HG02588 (cell line): ENCODE data around the gene SHE.

Source experiments
- ATAC-seq: cut with Tn5 transposase; IDR thresholded peaks from one replicate; pipeline ENCODE4 v1.9.1; 2021; ENCODE audit warnings: mild to moderate bottlenecking, moderate library complexity; ENCODE audit not compliant: unreplicated experiment

Gene SHE

GRCh38 chr1:154453161-154453560 is 49.1 kb downstream of the SHE start:
- no peak for ATAC-seq

GRCh38 chr1:154448331-154448811 is 53.8 kb downstream of the SHE start:
- no peak for ATAC-seq

- ATAC-seq, result no peak
Measured at GRCh38 chr1:154446789-154447188, 55.4 kb downstream of the SHE start.

- ATAC-seq, result no peak
Measured at GRCh38 chr1:154446292-154446691, 55.9 kb downstream of the SHE start.

- no peak for ATAC-seq
Measured at GRCh38 chr1:154445040-154445472, 57.2 kb downstream of the SHE start.

GRCh38 chr1:154443274-154444013 is 58.8 kb downstream of the SHE start:
- ATAC-seq, result no peak

GRCh38 chr1:154442006-154442740 is 60.0 kb downstream of the SHE start:
- ATAC-seq, result no peak

GRCh38 chr1:154441241-154441888 is 60.8 kb downstream of the SHE start:
- no peak for ATAC-seq

- no peak for ATAC-seq
Measured at GRCh38 chr1:154440036-154440804, 62.0 kb downstream of the SHE start.

- ATAC-seq, result no peak
Measured at GRCh38 chr1:154436433-154436832, 65.8 kb downstream of the SHE start.

GRCh38 chr1:154435599-154436200 is 66.5 kb downstream of the SHE start:
- ATAC-seq, result no peak

GRCh38 chr1:154434346-154435085 is 67.7 kb downstream of the SHE start:
- no peak for ATAC-seq

- ATAC-seq, result no peak
Measured at GRCh38 chr1:154433161-154433764, 68.9 kb downstream of the SHE start.

GRCh38 chr1:154431586-154432373 is 70.4 kb downstream of the SHE start:
- no peak for ATAC-seq

GRCh38 chr1:154430903-154431302 is 71.3 kb downstream of the SHE start:
- no peak for ATAC-seq

GRCh38 chr1:154429841-154430611 is 72.2 kb downstream of the SHE start:
- ATAC-seq, result no peak
